Measurements from ENCODE around the gene BDKRB2. TPM values are rescaled to one million over a fixed set of nuclear protein-coding genes. Genes with fewer than 3 reads are reported as not detected.

BDKRB2 gene
- 10 to 100 TPM; 11.3 to 23.3 TPM for total RNA-seq

DNA sequence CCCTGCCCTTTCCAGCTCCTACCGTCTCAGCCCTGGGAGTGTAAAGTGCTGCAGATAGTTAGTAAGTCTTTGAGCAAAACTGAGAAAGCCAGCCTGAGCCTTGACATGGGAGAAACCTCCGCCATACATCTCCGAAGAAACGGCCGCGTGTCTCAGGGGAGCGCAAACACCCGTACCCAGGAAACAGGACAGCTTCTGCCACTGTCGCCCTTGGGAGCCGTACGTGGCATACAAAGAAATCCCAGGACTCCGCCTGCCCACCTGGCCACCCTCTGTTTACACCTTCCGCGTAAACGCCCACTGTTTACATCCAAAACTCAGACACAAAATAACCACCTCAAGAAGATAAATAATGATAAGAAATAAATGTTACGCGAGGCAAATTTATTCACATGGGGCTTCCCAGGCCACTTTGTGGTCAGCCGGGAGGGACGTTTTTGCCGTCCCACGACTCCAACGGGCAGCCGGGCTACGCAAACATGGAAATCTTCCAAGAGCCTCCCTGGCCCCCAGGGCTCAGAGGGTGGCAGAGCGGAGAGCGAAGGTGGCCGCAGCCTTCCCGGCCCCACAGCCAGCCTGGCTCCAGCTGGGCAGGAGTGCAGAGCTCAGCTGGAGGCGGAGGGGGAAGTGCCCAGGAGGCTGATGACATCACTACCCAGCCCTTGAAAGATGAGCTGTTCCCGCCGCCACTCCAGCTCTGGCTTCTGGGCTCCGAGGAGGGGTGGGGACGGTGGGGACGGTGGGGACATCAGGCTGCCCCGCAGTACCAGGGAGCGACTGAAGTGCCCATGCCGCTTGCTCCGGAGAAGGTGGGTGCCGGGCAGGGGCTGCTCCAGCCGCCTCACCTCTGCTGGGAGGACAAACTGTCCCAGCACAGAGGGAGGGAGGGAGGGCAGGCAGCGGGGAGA, at the start of gene BDKRB2:
TSS of gene BDKRB2 (plus strand) at position 689 of the 908 bp plus-strand sequence. CDS start 32,269 bp downstream, outside the sequence.
- no peaks in the 10 kb centered on the region for H3K27me3 ChIP-seq
- TF ChIP-seq, protein P1, sequence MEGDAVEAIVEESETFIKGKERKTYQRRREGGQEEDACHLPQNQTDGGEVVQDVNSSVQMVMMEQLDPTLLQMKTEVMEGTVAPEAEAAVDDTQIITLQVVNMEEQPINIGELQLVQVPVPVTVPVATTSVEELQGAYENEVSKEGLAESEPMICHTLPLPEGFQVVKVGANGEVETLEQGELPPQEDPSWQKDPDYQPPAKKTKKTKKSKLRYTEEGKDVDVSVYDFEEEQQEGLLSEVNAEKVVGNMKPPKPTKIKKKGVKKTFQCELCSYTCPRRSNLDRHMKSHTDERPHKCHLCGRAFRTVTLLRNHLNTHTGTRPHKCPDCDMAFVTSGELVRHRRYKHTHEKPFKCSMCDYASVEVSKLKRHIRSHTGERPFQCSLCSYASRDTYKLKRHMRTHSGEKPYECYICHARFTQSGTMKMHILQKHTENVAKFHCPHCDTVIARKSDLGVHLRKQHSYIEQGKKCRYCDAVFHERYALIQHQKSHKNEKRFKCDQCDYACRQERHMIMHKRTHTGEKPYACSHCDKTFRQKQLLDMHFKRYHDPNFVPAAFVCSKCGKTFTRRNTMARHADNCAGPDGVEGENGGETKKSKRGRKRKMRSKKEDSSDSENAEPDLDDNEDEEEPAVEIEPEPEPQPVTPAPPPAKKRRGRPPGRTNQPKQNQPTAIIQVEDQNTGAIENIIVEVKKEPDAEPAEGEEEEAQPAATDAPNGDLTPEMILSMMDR (IDR thresholded peaks at IDR 0.05) = no peak
- intact Hi-C loops (cut with DNase I) = loop anchor here (10.0 kb wide), 1 partner anchor 100 kb away; no protein-coding TSS in a partner anchor
- H3K27ac ChIP-seq = peak within 1 kb of the TSS; percentile 85
- H3K36me3 ChIP-seq = no peaks in the 10 kb centered on the region
- peak; percentile 86 for DNase-seq
- peak within 1 kb of the TSS; percentile 71 to 89 for H3K9ac ChIP-seq (ENCODE audit: low read depth in 2 of 2, low read length in 2 of 2)
- no peaks in the 10 kb centered on the region for H3K9me3 ChIP-seq
- no peaks in the 10 kb centered on the region for H3K4me1 ChIP-seq
- peak within 1 kb of the TSS; percentile 57 for H3K4me3 ChIP-seq

DNA sequence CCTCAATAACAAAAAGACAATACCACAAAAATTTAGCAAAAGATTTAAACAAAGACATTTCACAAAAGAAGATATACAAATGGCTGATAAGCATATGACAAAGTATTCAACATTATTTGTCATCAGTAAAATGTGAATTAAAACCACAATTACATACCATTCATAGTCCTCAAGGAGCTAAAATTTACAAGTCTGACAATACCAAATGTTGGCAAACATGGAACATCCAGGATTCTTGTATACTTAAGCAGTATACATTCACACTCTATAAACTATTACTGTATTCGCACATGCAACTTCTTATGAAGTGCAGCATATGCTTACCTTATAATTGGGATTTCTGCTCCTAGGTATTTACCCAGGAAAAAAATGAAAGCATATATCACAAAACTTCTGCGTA, 49.7 kb upstream of the BDKRB2 start:
- intact Hi-C loops (cut with DNase I) = no loop called here
- TF ChIP-seq, protein P1 (IDR thresholded peaks at IDR 0.05) = no peak

DNA sequence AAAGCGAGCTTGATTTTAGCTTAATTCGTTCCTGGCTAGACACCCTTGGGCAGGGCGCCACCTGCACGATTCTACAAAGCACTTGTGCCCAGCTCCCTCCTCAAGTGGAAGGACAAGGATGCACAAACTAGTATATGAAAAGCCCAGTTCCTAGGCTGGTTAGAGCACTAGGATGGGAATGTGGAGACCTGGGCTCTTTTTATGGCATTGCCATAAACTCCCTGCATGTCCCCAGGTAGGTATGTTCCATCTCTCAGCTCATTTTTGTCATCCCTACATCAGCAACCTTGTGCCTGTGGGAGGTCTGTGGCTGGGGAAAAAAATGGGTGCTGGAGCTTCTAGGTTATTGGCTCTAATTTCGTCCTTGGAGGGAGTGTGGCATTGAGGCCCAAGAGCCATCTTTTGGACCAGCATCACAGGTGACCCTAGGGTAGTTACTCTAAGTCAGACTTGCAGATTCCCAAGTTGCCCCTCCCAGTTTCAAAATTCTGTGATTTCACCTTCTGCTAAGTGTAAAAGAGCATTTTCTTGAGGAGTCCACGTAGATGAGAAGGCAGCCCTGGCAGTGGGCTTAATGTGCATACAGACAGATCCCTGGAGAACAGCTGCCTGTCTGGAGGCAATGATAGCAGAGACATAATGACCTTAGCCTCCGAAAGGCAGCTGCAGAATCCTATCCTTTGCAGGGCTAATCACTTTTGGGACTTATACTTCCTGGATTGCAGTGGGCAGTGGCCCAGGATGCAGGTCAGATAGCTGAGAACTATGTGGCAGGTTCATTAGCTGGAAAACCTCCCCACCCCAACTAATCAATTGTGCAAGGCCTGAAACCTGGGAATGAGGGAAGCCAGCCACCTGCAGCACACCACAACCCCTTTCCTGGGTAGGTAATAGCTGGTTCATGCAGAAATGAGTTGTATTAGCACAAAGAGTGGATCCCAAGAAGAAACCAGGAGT, 47.6 kb upstream of the BDKRB2 start:
- intact Hi-C loops (cut with DNase I) = no loop called here
- H3K9me3 ChIP-seq = no peaks in the 10 kb centered on the region
- TF ChIP-seq, protein P1 (IDR thresholded peaks at IDR 0.05) = no peak
- H3K9ac ChIP-seq (ENCODE audit: low read depth in 2 of 2, low read length in 2 of 2) = no peak overlapping the region
- DNase-seq = peak; percentile 12
- H3K27ac ChIP-seq = no peak overlapping the region
- peaks cover 2% of the 10 kb centered on the region for H3K4me1 ChIP-seq
- no peaks in the 10 kb centered on the region for H3K36me3 ChIP-seq
- H3K27me3 ChIP-seq = no peaks in the 10 kb centered on the region
- no peak overlapping the region for H3K4me3 ChIP-seq

More for the DNA sequence above, 49.7 kb upstream of the BDKRB2 start:
- Histone ChIP-seq H3K4me1 (peaks cover 2% of the 10 kb centered on the region), H3K36me3 (no peaks in the 10 kb centered on the region), H3K27ac (no peak overlapping the region), H3K4me3 (no peak overlapping the region), H3K27me3 (no peaks in the 10 kb centered on the region), H3K9ac (ENCODE audit: low read depth in 2 of 2, low read length in 2 of 2) (no peak overlapping the region), H3K9me3 (no peaks in the 10 kb centered on the region)
- no peak for DNase-seq

DNA sequence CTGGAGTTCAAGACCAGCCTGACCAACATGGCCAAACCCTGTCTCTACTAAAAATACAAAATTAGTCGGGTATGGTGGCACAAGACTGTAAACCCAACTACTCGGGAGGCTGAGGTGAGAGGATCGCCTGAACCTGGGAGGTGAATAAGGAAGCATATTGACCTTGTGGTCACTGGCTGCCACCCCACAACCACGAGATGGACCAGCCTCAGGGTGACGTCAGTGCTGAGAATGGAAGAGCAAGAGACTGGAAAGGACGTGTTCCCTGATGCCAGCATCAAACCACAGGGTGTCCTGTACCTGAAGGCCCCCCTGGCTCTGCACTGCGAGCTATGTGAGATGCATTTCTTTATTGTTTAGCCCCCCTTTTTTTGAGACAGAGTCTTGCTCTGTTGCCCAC, 45.9 kb upstream of the BDKRB2 start:
- no peak overlapping the region for H3K4me3 ChIP-seq
- no peaks in the 10 kb centered on the region for H3K36me3 ChIP-seq
- H3K9ac ChIP-seq (ENCODE audit: low read depth in 2 of 2, low read length in 2 of 2) = no peak overlapping the region
- intact Hi-C loops (cut with DNase I) = no loop called here
- no peaks in the 10 kb centered on the region for H3K9me3 ChIP-seq
- no peaks in the 10 kb centered on the region for H3K27me3 ChIP-seq
- TF ChIP-seq, protein P1 (IDR thresholded peaks at IDR 0.05) = no peak
- DNase-seq = peak; percentile 16
- peaks cover 2% of the 10 kb centered on the region for H3K4me1 ChIP-seq
- no peak overlapping the region for H3K27ac ChIP-seq
